Coronary artery (tissue), 2 donors: ENCODE data around the gene CTCF.

Source experiments
- DNase-seq: peaks from one replicate; pipeline ENCODE4 v3.0.0-alpha.2; 2017; ENCODE audit warnings: low spot score
- H3K27ac ChIP-seq, 2 donors: fragments of 200-600 bp; sonication (generic); one replicate each; pipeline ENCODE4 v1.5.1; 2016 to 2019
- H3K4me3 ChIP-seq: fragments of 200-600 bp; sonication (generic); 2 replicates; pipeline ENCODE4 v1.5.1; 2016; ENCODE audit warnings: mild to moderate bottlenecking, moderate library complexity
- TF ChIP-seq, protein P1 (sequence below): fragments of 200-600 bp; sonication (generic); IDR thresholded peaks from one replicate; pipeline ENCODE4 v1.5.1; 2019; ENCODE audit warnings: antibody characterized with exemption

The CTCF gene

DNA sequence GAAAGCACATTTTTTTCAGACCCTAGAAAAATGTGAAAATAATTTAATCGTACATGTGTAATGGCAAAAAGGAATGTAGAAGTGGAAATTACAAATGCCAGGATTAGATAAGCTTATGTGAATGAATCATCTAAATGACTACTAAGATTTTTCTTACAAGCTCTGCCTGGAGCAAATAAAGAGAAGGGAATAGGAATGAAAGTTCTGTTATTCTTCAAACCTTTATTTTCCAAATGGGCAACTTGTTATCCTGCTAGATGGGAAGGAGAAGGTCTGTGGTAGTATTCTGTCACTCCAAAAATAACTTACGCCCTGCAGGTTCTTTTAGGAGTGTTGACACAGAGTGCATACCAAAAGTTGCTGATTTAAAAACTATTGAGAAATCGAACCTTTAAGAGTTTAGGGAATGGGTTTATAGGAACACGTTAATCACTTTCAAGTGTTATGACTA is 9.7 kb downstream of the CTCF start:
- no peak overlapping the region for H3K27ac ChIP-seq
- DNase-seq, result no peak

DNA sequence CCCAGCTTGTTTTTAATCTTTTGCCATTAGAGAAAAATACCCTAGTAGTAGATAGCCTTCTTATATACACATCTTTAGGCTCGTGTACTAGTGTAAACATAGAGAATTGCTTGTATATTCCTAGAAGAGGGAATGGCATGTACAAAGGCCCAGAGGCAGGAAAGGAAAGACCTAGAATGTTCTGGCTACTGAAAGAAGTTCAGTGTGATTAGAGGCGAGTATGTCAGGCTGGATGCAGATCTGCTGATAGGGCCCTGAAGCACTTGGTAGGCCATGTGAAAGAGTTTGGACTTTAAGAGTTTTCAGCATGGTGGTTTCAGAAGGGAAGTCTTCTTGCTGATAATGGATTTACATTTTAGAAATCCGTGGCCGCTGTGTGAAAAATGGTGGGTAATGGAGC is 17.4 kb downstream of the CTCF start:
- DNase-seq, result no peak
- H3K27ac ChIP-seq, result no peak overlapping the region
- H3K4me3 ChIP-seq, result no peak overlapping the region
- TF ChIP-seq, protein P1, sequence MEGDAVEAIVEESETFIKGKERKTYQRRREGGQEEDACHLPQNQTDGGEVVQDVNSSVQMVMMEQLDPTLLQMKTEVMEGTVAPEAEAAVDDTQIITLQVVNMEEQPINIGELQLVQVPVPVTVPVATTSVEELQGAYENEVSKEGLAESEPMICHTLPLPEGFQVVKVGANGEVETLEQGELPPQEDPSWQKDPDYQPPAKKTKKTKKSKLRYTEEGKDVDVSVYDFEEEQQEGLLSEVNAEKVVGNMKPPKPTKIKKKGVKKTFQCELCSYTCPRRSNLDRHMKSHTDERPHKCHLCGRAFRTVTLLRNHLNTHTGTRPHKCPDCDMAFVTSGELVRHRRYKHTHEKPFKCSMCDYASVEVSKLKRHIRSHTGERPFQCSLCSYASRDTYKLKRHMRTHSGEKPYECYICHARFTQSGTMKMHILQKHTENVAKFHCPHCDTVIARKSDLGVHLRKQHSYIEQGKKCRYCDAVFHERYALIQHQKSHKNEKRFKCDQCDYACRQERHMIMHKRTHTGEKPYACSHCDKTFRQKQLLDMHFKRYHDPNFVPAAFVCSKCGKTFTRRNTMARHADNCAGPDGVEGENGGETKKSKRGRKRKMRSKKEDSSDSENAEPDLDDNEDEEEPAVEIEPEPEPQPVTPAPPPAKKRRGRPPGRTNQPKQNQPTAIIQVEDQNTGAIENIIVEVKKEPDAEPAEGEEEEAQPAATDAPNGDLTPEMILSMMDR, result no peak

More for the DNA sequence above, 9.7 kb downstream of the CTCF start:
- TF ChIP-seq, protein P1, result no peak
- H3K4me3 ChIP-seq, result no peak overlapping the region

DNA sequence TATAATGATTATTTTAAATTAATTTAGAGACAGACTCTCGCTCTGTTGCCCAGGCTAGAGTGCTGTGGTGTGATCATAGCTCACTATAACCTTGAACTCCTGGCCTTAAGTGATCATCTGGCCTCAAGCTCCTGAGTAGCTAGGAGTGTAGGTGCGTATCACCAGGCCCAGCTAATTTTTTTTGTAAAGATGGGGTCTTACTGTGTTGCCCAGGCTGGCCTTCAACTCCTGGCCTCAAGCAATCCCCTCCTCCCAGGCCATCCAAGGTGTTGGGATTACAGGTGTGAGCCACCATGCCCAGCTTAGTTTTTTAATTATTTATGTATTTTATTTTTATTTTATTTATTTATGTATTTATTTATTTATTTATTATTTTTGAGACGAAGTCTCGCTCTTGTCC is 17.9 kb downstream of the CTCF start:
- no peak for DNase-seq
- no peak overlapping the region for H3K27ac ChIP-seq
- TF ChIP-seq, protein P1, result no peak
- H3K4me3 ChIP-seq, result no peak overlapping the region

DNA sequence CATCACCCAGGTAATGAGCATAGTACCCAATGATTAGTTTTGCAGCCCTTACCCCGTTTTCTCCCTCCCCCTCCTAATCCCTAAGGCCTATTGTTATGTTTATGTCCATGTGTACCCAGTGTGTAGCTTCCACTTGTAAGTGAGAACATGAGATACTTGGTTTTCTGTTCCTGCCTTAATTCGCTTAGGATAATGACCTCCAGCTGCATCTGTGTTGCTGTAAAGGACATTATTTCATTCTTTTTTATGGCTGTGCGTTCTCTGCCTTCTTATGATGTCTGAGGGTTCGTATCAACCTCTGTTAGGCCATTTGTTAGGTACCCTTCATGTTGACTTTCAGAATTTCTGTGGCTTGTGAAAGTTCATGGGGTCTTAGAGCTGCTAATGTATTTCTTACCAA is 31.0 kb downstream of the CTCF start:
- TF ChIP-seq, protein P1, result no peak
- Histone ChIP-seq H3K27ac (no peak overlapping the region), H3K4me3 (no peak overlapping the region)
- DNase-seq, result no peak

DNA sequence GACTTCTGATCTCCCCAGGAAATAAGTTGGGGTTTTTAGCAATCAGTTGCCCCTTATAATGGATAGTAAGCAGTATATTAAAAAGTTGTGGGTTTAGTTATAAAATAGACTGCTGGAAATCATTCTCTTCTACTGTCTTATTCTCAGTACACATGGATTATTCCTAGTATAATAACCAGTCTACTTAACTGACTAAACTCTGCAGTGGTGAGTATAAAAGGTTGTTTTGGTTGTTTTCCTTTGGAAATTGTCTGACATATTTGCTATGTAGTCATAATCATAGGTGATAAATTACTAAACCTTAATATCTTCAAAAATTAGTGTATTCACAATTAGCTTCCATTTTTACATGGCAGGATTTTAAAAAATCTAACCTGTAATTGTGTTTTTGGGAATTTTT is 31.4 kb downstream of the CTCF start:
- no peak overlapping the region for H3K27ac ChIP-seq
- DNase-seq, result no peak
- TF ChIP-seq, protein P1, result no peak

DNA sequence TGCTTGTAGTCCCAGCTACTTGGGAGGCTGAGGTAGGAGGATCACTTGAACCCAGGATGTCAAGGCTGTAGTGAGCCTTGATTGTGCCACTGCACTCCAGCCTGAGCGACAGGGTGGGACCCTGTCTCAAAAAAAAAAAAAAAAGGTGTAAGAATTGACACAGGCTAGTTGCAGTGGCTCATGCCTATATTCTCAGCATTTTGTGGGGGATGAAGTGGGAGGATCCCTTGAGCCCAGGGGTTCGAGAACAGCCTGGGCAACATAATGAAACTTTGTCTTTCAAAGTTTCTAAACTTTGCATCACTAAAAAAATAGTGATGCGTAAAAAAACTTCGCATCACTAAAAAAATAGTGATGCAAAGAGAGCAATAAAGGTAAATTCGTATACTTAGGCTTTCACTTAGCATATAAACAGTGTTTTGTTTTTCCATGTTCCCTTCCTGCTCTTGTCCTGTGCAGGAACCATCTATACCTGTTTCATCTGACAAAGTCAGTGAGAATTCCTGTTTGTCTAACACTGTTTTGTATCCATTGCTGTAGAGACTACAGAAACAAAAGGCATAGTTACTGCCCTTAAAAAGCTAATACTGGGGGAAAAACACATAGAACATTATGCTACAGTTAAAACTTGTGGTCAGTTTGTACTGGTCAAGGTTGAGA is 32.1 kb downstream of the CTCF start:
- Histone ChIP-seq H3K4me3 (no peak overlapping the region), H3K27ac (peak overlapping the region in 1 of 2 donors; percentile 44)
- TF ChIP-seq, protein P1, result no peak
- no peak for DNase-seq

More for the DNA sequence above, 31.4 kb downstream of the CTCF start:
- no peak overlapping the region for H3K4me3 ChIP-seq

DNA sequence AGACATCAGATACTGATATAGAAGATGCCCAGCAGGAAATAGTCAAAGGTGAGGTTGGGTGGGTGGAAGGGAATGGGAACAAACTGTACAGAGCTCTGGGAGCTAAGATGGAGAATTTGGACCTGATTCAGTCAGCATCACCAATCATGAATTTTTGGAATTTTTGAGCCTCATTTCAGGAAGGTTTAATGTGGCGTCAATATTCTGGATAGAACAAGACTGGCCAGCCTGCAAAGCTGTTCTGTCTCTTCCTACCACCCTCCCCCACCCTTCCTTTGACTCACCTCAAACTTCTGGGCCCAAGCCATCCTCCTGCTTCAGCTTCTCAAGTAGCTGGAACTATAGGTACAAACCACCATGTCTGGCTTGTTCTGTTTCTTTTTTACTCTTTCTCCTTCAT is 32.6 kb downstream of the CTCF start:
- Histone ChIP-seq H3K27ac (peak overlapping the region in 1 of 2 donors; percentile 44), H3K4me3 (no peak overlapping the region)
- TF ChIP-seq, protein P1, result no peak
- DNase-seq, result no peak
